GM21786 (cell line): Measurements from ENCODE around the gene FTO.

ENCODE experiments used
- ATAC-seq: cut with Tn5 transposase; IDR thresholded peaks from one replicate; pipeline ENCODE4 v1.9.1; 2021; ENCODE audit not compliant: unreplicated experiment

FTO gene

GRCh38 chr16:54144572-54144947, 440.6 kb downstream of the FTO start:
- ATAC-seq = no peak

GRCh38 chr16:54145881-54146280, 441.9 kb downstream of the FTO start:
- no peak for ATAC-seq

- no peak for ATAC-seq
Observed at GRCh38 chr16:54148974-54149373, 445.0 kb downstream of the FTO start.

- ATAC-seq = no peak
Observed at GRCh38 chr16:54150861-54151260, 446.9 kb downstream of the FTO start.

- ATAC-seq = no peak
Observed at GRCh38 chr16:54152362-54153239, 448.6 kb downstream of the FTO start.

- ATAC-seq = no peak
Observed at GRCh38 chr16:54153240-54153934, 449.4 kb downstream of the FTO start.

GRCh38 chr16:54156349-54156748, 452.4 kb downstream of the FTO start:
- ATAC-seq = no peak

- no peak for ATAC-seq
Observed at GRCh38 chr16:54158986-54159385, 455.0 kb downstream of the FTO start.

GRCh38 chr16:54159490-54160080, 455.6 kb downstream of the FTO start:
- no peak for ATAC-seq

- no peak for ATAC-seq
Observed at GRCh38 chr16:54160252-54160860, 456.4 kb downstream of the FTO start.

- ATAC-seq = no peak
Observed at GRCh38 chr16:54160939-54161897, 457.3 kb downstream of the FTO start.

- no peak for ATAC-seq
Observed at GRCh38 chr16:54163197-54163843, 459.4 kb downstream of the FTO start.

GRCh38 chr16:54164789-54165173, 460.8 kb downstream of the FTO start:
- ATAC-seq = no peak

- ATAC-seq = no peak
Observed at GRCh38 chr16:54165174-54165911, 461.4 kb downstream of the FTO start.

- no peak for ATAC-seq
Observed at GRCh38 chr16:54165912-54166865, 462.2 kb downstream of the FTO start.

GRCh38 chr16:54169112-54169511, 465.2 kb downstream of the FTO start:
- no peak for ATAC-seq

- ATAC-seq = no peak
Observed at GRCh38 chr16:54171626-54172537, 467.9 kb downstream of the FTO start.
